ENCODE data around the gene CDHR3. TPM values are rescaled to one million over a fixed set of nuclear protein-coding genes. Genes with fewer than 3 reads are reported as not detected.

CDHR3 gene
- total and polyA plus RNA-seq, 2 donors (not counting 3 experiments of a cell fraction or from before 2014, with no cell fraction given) = 0.46 to 2.3 TPM

- Histone ChIP-seq H4K20me1 (replicated peaks; ENCODE audit: control insufficient read depth, extremely low read depth, insufficient read depth, low read length) (no peaks in the 10 kb centered on the region), H3K27ac (ENCODE audit: insufficient read depth, low read depth, low read length) (no peak overlapping the region), H3K79me2 (ENCODE audit: control insufficient read depth, insufficient read depth, low read length) (no peaks in the 10 kb centered on the region), H3K4me3 (replicated peaks in 1 of 3; ENCODE audit: insufficient read depth in 1 of 3, low read depth in 1 of 3, low read length in 3 of 3) (no peak overlapping the region), H3K27me3 (ENCODE audit: control insufficient read depth in 2 of 2, insufficient read depth in 2 of 2, low read length in 2 of 2) (peaks cover 31 to 44% of the 10 kb centered on the region in 2 experiments), H3K4me1 (ENCODE audit: control insufficient read depth, extremely low read depth, insufficient read depth, low read length) (no peaks in the 10 kb centered on the region), H3K9me3 (replicated peaks; ENCODE audit: control insufficient read depth, insufficient read depth, low read length) (no peaks in the 10 kb centered on the region), H2AFZ (ENCODE audit: low read depth, low read length) (no peak overlapping the region), H3K9ac (replicated peaks; ENCODE audit: extremely low read depth, insufficient read depth, low read length) (no peak overlapping the region), H3K4me2 (ENCODE audit: insufficient read depth, low read length) (no peak overlapping the region), H3K36me3 (ENCODE audit: control insufficient read depth in 2 of 2, extremely low read depth in 1 of 2, insufficient read depth in 2 of 2, low read length in 2 of 2) (no peaks in the 10 kb centered on the region), H3K9me1 (replicated peaks; ENCODE audit: control insufficient read depth, extremely low read depth, insufficient read depth, low read length) (no peaks in the 10 kb centered on the region)
- no peak for DNase-seq (ENCODE audit: low read depth, low spot score)
- dilution Hi-C loops (cut with MboI; ENCODE audit: extremely low pct_ligation_motif_present, low sequenced_read_pairs) (no loop called here), intact Hi-C loops (cut with micrococcal nuclease) (no loop called here)
- ChIA-PET CTCF (interaction anchor here (0.9 to 1.5 kb wide), 2 partner anchors 9 to 23 kb away, joined by 3 read pairs; no protein-coding TSS in a partner anchor), POLR2A (no interaction called here)
- BruUV-seq (replicated peaks) = no TSS peak
- no peak for TF ChIP-seq JUN (IDR thresholded peaks at IDR 0.05; ENCODE audit: borderline replicate concordance, insufficient read depth, insufficient read length, low read depth)
- no peak for FAIRE-seq
Measured at GRCh38 chr7:105987046-105987445, 24.0 kb downstream of the CDHR3 start.

DNA sequence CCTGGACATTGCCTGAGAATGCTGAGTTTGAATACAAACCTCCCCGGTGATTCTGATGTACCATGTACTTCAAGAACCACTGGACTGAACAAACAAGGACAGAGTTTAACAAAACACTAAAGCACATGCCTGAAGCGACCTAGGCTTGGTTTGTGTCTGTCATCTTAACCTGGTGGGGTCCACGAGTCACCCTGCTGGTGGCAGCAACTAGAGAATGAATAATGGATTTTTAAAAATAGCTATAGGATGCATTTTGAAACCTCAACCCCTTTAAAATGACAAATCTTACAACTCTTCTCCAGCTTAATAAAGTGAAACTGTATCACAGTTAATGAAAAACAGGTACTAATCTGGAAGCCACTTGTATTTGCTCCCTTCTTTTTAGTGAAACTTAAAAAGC lies 25.2 kb downstream of the CDHR3 start:
- FAIRE-seq (no peak), DNase-seq (ENCODE audit: low read depth, low spot score) (no peak)
- H4K20me1 ChIP-seq (replicated peaks; ENCODE audit: control insufficient read depth, extremely low read depth, insufficient read depth, low read length) = no peaks in the 10 kb centered on the region
- no peak overlapping the region for H2AFZ ChIP-seq (ENCODE audit: low read depth, low read length)
- no peaks in the 10 kb centered on the region for H3K4me1 ChIP-seq (ENCODE audit: control insufficient read depth, extremely low read depth, insufficient read depth, low read length)
- no peak for TF ChIP-seq JUN (IDR thresholded peaks at IDR 0.05; ENCODE audit: borderline replicate concordance, insufficient read depth, insufficient read length, low read depth)
- H3K4me2 ChIP-seq (ENCODE audit: insufficient read depth, low read length) = no peak overlapping the region
- peaks cover 31 to 52% of the 10 kb centered on the region in 2 experiments for H3K27me3 ChIP-seq (ENCODE audit: control insufficient read depth in 2 of 2, insufficient read depth in 2 of 2, low read length in 2 of 2)
- intact Hi-C loops (cut with micrococcal nuclease) (no loop called here), dilution Hi-C loops (cut with MboI; ENCODE audit: extremely low pct_ligation_motif_present, low sequenced_read_pairs) (no loop called here)
- H3K4me3 ChIP-seq (replicated peaks in 1 of 3; ENCODE audit: insufficient read depth in 1 of 3, low read depth in 1 of 3, low read length in 3 of 3) = no peak overlapping the region
- no TSS peak for BruUV-seq (replicated peaks)
- H3K9me3 ChIP-seq (replicated peaks; ENCODE audit: control insufficient read depth, insufficient read depth, low read length) = no peaks in the 10 kb centered on the region
- POLR2A ChIA-PET = no interaction called here
- H3K27ac ChIP-seq (ENCODE audit: insufficient read depth, low read depth, low read length) = no peak overlapping the region
- H3K79me2 ChIP-seq (ENCODE audit: control insufficient read depth, insufficient read depth, low read length) = no peaks in the 10 kb centered on the region
- no peaks in the 10 kb centered on the region for H3K36me3 ChIP-seq (ENCODE audit: control insufficient read depth in 2 of 2, extremely low read depth in 1 of 2, insufficient read depth in 2 of 2, low read length in 2 of 2)
- H3K9ac ChIP-seq (replicated peaks; ENCODE audit: extremely low read depth, insufficient read depth, low read length) = no peak overlapping the region
- H3K9me1 ChIP-seq (replicated peaks; ENCODE audit: control insufficient read depth, extremely low read depth, insufficient read depth, low read length) = no peaks in the 10 kb centered on the region
- CTCF ChIA-PET = interaction anchor here (1.1 to 1.5 kb wide), 2 partner anchors 8 to 10 kb away, joined by 3 read pairs; no protein-coding TSS in a partner anchor

All from endothelial cell of umbilical vein (primary cell).